ENCODE measurements around the gene AUTS2.

The AUTS2 gene

GRCh38 chr7:70735313-70735712 lies 1137.0 kb downstream of the AUTS2 start:
- no peak for TF ChIP-seq CTCF (IDR thresholded peaks at IDR 0.05; ENCODE audit: low read depth, low read length)
- no peaks in the 10 kb centered on the region for H3K36me3 ChIP-seq
- no peak overlapping the region for H3K4me3 ChIP-seq (ENCODE audit: low read depth, low read length)
- no peaks in the 10 kb centered on the region for H3K9me3 ChIP-seq (ENCODE audit: severe bottlenecking)
- no peaks in the 10 kb centered on the region for H3K27me3 ChIP-seq (ENCODE audit: insufficient read depth, low read depth, severe bottlenecking)
- H3K27ac ChIP-seq = no peak overlapping the region
- no peak for DNase-seq

GRCh38 chr7:70736715-70737460 lies 1138.6 kb downstream of the AUTS2 start:
- no peaks in the 10 kb centered on the region for H3K9me3 ChIP-seq (ENCODE audit: severe bottlenecking)
- no peak overlapping the region for H3K4me3 ChIP-seq (ENCODE audit: low read depth, low read length)
- no peak overlapping the region for H3K27ac ChIP-seq
- H3K27me3 ChIP-seq (ENCODE audit: insufficient read depth, low read depth, severe bottlenecking) = no peaks in the 10 kb centered on the region
- no peak for DNase-seq
- no peak for TF ChIP-seq CTCF (IDR thresholded peaks at IDR 0.05; ENCODE audit: low read depth, low read length)
- H3K36me3 ChIP-seq = no peaks in the 10 kb centered on the region

- TF ChIP-seq CTCF (IDR thresholded peaks at IDR 0.05; ENCODE audit: low read depth, low read length) = no peak
- H3K36me3 ChIP-seq = no peaks in the 10 kb centered on the region
- no peak for DNase-seq
These were observed 1140.0 kb downstream of the AUTS2 start for GRCh38 chr7:70738151-70738885.

GRCh38 chr7:70739646-70740210 lies 1141.5 kb downstream of the AUTS2 start:
- H3K36me3 ChIP-seq = no peaks in the 10 kb centered on the region
- H3K4me3 ChIP-seq (ENCODE audit: low read depth, low read length) = no peak overlapping the region
- H3K27me3 ChIP-seq (ENCODE audit: insufficient read depth, low read depth, severe bottlenecking) = no peaks in the 10 kb centered on the region
- no peaks in the 10 kb centered on the region for H3K9me3 ChIP-seq (ENCODE audit: severe bottlenecking)
- DNase-seq = no peak
- H3K27ac ChIP-seq = no peak overlapping the region
- TF ChIP-seq CTCF (IDR thresholded peaks at IDR 0.05; ENCODE audit: low read depth, low read length) = no peak

More at GRCh38 chr7:70738151-70738885, 1140.0 kb downstream of the AUTS2 start:
- Histone ChIP-seq H3K27ac (no peak overlapping the region), H3K4me3 (ENCODE audit: low read depth, low read length) (no peak overlapping the region), H3K9me3 (ENCODE audit: severe bottlenecking) (no peaks in the 10 kb centered on the region), H3K27me3 (ENCODE audit: insufficient read depth, low read depth, severe bottlenecking) (no peaks in the 10 kb centered on the region)

- Histone ChIP-seq H3K4me3 (ENCODE audit: low read depth, low read length) (no peak overlapping the region), H3K27me3 (ENCODE audit: insufficient read depth, low read depth, severe bottlenecking) (no peaks in the 10 kb centered on the region), H3K27ac (no peak overlapping the region), H3K9me3 (ENCODE audit: severe bottlenecking) (no peaks in the 10 kb centered on the region), H3K36me3 (no peaks in the 10 kb centered on the region)
- TF ChIP-seq CTCF (IDR thresholded peaks at IDR 0.05; ENCODE audit: low read depth, low read length) = no peak
- no peak for DNase-seq
These were observed 1143.4 kb downstream of the AUTS2 start for GRCh38 chr7:70741666-70742065.
